ENCODE data around the gene FAM131B.

- TF ChIP-seq CTCF (IDR thresholded peaks at IDR 0.05; ENCODE audit: poor library complexity) (no peak), EZH2phosphoT487 (IDR thresholded peaks at IDR 0.05; ENCODE audit: low read depth, severe bottlenecking, unreplicated experiment) (no peak)
Measured at GRCh38 chr7:143314127-143314526, 48.4 kb downstream of the FAM131B start.

All from hepatocyte (in vitro differentiated cells).